HepG2 (cell line): ENCODE results near the gene AJUBA. TPM values are rescaled to one million over a fixed set of nuclear protein-coding genes. Genes with fewer than 3 reads are reported as not detected.

Experiments used
- FOXK1 ChIP-seq: sonication (generic); formaldehyde crosslinking; IDR thresholded peaks from 2 replicates; pipeline ENCODE4 v1.4.0; 2020; ENCODE audit warnings: low read depth, missing genetic modification reagents, borderline replicate concordance
- GATA4 ChIP-seq: sonication (generic); IDR thresholded peaks from 2 replicates; pipeline ENCODE4 v1.6.1; 2016; ENCODE audit warnings: antibody characterized with exemption, low read depth, borderline replicate concordance
- HNF4A ChIP-seq: sonication (generic); formaldehyde crosslinking; IDR thresholded peaks from 2 replicates; pipeline ENCODE4 v1.4.0; 2020; ENCODE audit warnings: missing genetic modification reagents
- HNRNPLL ChIP-seq: fragments of 200-400 bp; formaldehyde crosslinking; IDR thresholded peaks from 2 replicates; pipeline ENCODE4 v1.6.1; 2017; ENCODE audit warnings: mild to moderate bottlenecking, low read depth, low read length; ENCODE audit not compliant: poor library complexity, severe bottlenecking
- KLF11 ChIP-seq: IDR thresholded peaks from 2 replicates; pipeline ENCODE4 v1.6.1; 2016; ENCODE audit warnings: missing compliant biosample characterization
- LCORL ChIP-seq, 2 experiments: fragments of 450-650 bp in 1 of 2; sonication (generic) in 1 of 2; formaldehyde crosslinking in 1 of 2; IDR thresholded peaks; 2 replicates each; pipeline versions ENCODE4 v1.5.0 to v1.6.1; 2017 to 2020; ENCODE audit warnings: antibody characterized with exemption in 1 of 2, missing genetic modification reagents in 1 of 2
- MEIS1 ChIP-seq: sonication (generic); formaldehyde crosslinking; IDR thresholded peaks from 2 replicates; pipeline ENCODE4 v1.9.0; 2021; ENCODE audit warnings: mild to moderate bottlenecking, missing genetic modification reagents, moderate library complexity, borderline replicate concordance
- POGZ ChIP-seq: sonication (generic); formaldehyde crosslinking; IDR thresholded peaks from 2 replicates; pipeline ENCODE4 v1.4.0; 2020; ENCODE audit warnings: mild to moderate bottlenecking, missing genetic modification reagents
- POLR2G ChIP-seq: fragments of 200-400 bp; formaldehyde crosslinking; IDR thresholded peaks from 2 replicates; pipeline ENCODE4 v1.6.1; 2018; ENCODE audit warnings: mild to moderate bottlenecking, low read depth, low read length, moderate library complexity
- RARA ChIP-seq: IDR thresholded peaks from 2 replicates; pipeline ENCODE4 v1.6.1; 2016; ENCODE audit warnings: missing genetic modification reagents, missing compliant biosample characterization
- SOX6 ChIP-seq, 2 experiments: fragments of 450-650 bp in 1 of 2; sonication (generic) in 1 of 2; formaldehyde crosslinking in 1 of 2; IDR thresholded peaks; 2 replicates each; pipeline versions ENCODE4 v1.4.0 to v1.6.1; 2017 to 2020; ENCODE audit warnings: antibody characterized with exemption in 1 of 2, mild to moderate bottlenecking in 1 of 2, missing genetic modification reagents in 1 of 2
- XRCC5 ChIP-seq: fragments of 200-400 bp; formaldehyde crosslinking; optimal IDR thresholded peaks from 2 replicates; pipeline ENCODE3; 2017; ENCODE audit warnings: mild to moderate bottlenecking, low read length
- ZNF256 ChIP-seq: sonication (generic); formaldehyde crosslinking; conservative IDR thresholded peaks from 2 replicates; pipeline ENCODE4 v1.4.0; 2020; ENCODE audit warnings: missing genetic modification reagents
- ZNF713 ChIP-seq: sonication (generic); formaldehyde crosslinking; IDR thresholded peaks from 2 replicates; pipeline ENCODE4 v1.4.0; 2020; ENCODE audit warnings: mild to moderate bottlenecking, missing genetic modification reagents
- ZNF768 ChIP-seq: sonication (generic); formaldehyde crosslinking; IDR thresholded peaks from 2 replicates; pipeline ENCODE4 v1.4.0; 2020; ENCODE audit warnings: missing genetic modification reagents
- ZNF780A ChIP-seq: sonication (generic); formaldehyde crosslinking; IDR thresholded peaks from 2 replicates; pipeline ENCODE4 v1.8.0; 2022; ENCODE audit warnings: mild to moderate bottlenecking, missing genetic modification reagents, moderate library complexity
- ZNF878 ChIP-seq: sonication (generic); formaldehyde crosslinking; IDR thresholded peaks from 2 replicates; pipeline ENCODE4 v1.8.1; 2023; ENCODE audit warnings: mild to moderate bottlenecking, missing genetic modification reagents, moderate library complexity
- polyA plus RNA-seq, 8 experiments: library from polyadenylated mRNA; depleted of rRNA in 3 of 8; stranded (reverse) in 7 of 8; unstranded in 1 of 8; fragments of >200 nt; fragmentation: Illumina TruSeq in 4 of 8; extraction: Trizol in 4 of 8; gene quantifications; 2 replicates each; pipeline versions ENCODE4 v1.2.1 to v1.2.3, GENCODE V29; 2011 to 2016; ENCODE audit warnings: low read depth in 4 of 8, missing spikeins in 1 of 8, mixed read lengths in 1 of 8; ENCODE audit not compliant: insufficient read depth in 1 of 8
- total RNA-seq, 5 experiments: library from RNA; depleted of rRNA; stranded (reverse); fragments of >200 nt; fragmentation: Illumina TruSeq; extraction: Trizol; gene quantifications; 2 replicates each; pipeline ENCODE4 v1.2.3, GENCODE V29; 2016; ENCODE audit warnings: low read depth in 1 of 5
- TF ChIP-seq, protein P1 (sequence below): IDR thresholded peaks from 2 replicates; pipeline ENCODE4 v1.6.1; 2018; ENCODE audit warnings: missing genetic modification reagents, mild to moderate bottlenecking, missing compliant biosample characterization
- TF ChIP-seq, protein P2 (sequence below): sonication (generic); formaldehyde crosslinking; IDR thresholded peaks from 2 replicates; pipeline ENCODE4 v1.5.1; 2020; ENCODE audit warnings: missing genetic modification reagents, mild to moderate bottlenecking, borderline replicate concordance
- TF ChIP-seq, protein P3 (sequence below): sonication (generic); formaldehyde crosslinking; IDR thresholded peaks from 2 replicates; pipeline ENCODE4 v1.4.0; 2020; ENCODE audit warnings: missing genetic modification reagents

AJUBA gene
- total and polyA plus RNA-seq, 2 of the 13 experiments (the other 11 are each of a cell fraction or from before 2014, with no cell fraction given): 157 to 241 TPM

DNA sequence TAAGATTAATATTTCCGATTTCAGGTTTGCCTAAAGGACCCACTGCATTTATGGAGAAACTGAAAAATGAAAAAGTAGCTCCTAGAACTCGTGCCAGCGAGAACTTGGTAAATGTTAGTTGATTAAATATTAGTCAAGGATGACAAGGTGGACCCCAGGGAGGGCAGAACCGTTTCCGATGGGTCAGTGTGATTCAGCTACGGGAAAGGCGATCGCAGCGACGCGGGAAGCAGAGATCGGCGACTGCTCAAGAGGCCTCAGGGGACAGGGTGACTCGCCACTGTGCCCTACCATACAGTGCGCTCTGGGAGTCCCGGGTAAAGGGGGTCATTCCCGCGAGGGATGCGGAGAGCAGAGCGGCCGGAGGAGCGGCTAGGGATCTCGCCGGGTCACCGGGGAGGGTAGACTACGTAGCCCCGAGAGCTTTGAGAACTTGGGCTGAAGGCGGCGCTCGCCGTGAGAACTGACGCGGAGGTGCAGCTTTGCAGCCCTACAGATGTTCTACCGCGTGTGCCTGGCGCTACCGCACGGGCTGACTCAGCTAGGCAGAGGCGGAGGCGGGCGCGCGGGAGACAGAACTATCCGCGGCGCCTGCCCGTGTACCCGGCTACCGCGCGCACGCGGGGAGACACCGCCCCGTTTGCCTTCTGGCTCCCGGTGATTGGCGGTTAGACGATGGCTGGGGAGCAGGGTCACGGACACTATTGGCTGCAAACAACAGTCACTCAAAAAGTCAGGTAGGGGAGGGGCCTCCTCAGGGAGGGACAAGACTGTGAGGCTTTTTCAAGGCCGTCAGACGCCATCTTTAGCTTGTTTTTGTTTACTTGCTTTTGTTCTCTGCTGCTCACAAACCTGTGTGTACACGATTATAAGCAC, 24.4 kb upstream of the AJUBA start (continued):
- TF ChIP-seq MEIS1 (CRISPR knock-in tag) (peak; percentile 97), ZNF780A (peak; percentile 99), KLF11 (CRISPR knock-in tag) (peak; percentile 98), XRCC5 (peak; percentile 98), POGZ (CRISPR knock-in tag) (peak; percentile 99), ZNF713 (CRISPR knock-in tag) (peak; percentile 98), HNF4A (peak; percentile 62), POLR2G (peak; percentile 98), RARA (CRISPR knock-in tag) (peak; percentile 71), LCORL (IDR thresholded peaks at IDR 0.05) (no peak), LCORL (CRISPR knock-in tag; IDR thresholded peaks at IDR 0.05) (peak; percentile 94), ZNF256 (CRISPR knock-in tag) (peak; percentile 98), ZNF878 (CRISPR knock-in tag) (peak; percentile 90; the same call in 1 of the 2 replicates), ZNF768 (CRISPR knock-in tag) (peak; percentile 93), HNRNPLL (peak; percentile 97), FOXK1 (CRISPR knock-in tag) (peak; percentile 94), GATA4 (peak; percentile 89), SOX6 (IDR thresholded peaks at IDR 0.05) (no peak), SOX6 (CRISPR knock-in tag; IDR thresholded peaks at IDR 0.05) (peak; percentile 94)
- TF ChIP-seq, protein P1, sequence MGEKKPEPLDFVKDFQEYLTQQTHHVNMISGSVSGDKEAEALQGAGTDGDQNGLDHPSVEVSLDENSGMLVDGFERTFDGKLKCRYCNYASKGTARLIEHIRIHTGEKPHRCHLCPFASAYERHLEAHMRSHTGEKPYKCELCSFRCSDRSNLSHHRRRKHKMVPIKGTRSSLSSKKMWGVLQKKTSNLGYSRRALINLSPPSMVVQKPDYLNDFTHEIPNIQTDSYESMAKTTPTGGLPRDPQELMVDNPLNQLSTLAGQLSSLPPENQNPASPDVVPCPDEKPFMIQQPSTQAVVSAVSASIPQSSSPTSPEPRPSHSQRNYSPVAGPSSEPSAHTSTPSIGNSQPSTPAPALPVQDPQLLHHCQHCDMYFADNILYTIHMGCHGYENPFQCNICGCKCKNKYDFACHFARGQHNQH: peak; percentile 99
- TF ChIP-seq, protein P2, sequence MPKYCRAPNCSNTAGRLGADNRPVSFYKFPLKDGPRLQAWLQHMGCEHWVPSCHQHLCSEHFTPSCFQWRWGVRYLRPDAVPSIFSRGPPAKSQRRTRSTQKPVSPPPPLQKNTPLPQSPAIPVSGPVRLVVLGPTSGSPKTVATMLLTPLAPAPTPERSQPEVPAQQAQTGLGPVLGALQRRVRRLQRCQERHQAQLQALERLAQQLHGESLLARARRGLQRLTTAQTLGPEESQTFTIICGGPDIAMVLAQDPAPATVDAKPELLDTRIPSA (CRISPR knock-in tag): peak; percentile 95; the same call in 1 of the 2 replicates
- TF ChIP-seq, protein P3, sequence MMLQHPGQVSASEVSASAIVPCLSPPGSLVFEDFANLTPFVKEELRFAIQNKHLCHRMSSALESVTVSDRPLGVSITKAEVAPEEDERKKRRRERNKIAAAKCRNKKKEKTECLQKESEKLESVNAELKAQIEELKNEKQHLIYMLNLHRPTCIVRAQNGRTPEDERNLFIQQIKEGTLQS (CRISPR knock-in tag): peak; percentile 90
